Small intestine (tissue), 7 donors: ENCODE data around the gene EIF4EBP2. TPM values are rescaled to one million over a fixed set of nuclear protein-coding genes. Genes with fewer than 3 reads are reported as not detected.

Experiments used
- DNase-seq, 2 donors: peaks; one replicate each; pipeline versions ENCODE4 v3.0.0 to v3.0.0-alpha.2; 2013
- FAIRE-seq: peaks from 2 replicates; lab custom pipeline; 2012; peaks lifted over from hg19 to GRCh38; lab: Jason Lieb, UNC
- H3K27ac ChIP-seq, 3 donors: one replicate each; pipeline ENCODE4 v1.5.1; 2013; ENCODE audit warnings: low read length in 2 of 3, mild to moderate bottlenecking in 2 of 3, control low read depth in 1 of 3, inconsistent platforms in 1 of 3, low read depth in 1 of 3, moderate library complexity in 1 of 3
- H3K27me3 ChIP-seq, 3 donors: one replicate each; pipeline ENCODE4 v1.6.1; 2013; ENCODE audit warnings: low read length in 3 of 3, inconsistent platforms in 1 of 3; ENCODE audit not compliant: control insufficient read depth in 3 of 3, insufficient read depth in 3 of 3
- H3K36me3 ChIP-seq, 3 donors: one replicate each; pipeline ENCODE4 v1.6.1; 2013; ENCODE audit warnings: low read length in 3 of 3, inconsistent platforms in 1 of 3, low read depth in 1 of 3, mild to moderate bottlenecking in 1 of 3, moderate library complexity in 1 of 3; ENCODE audit not compliant: control insufficient read depth in 3 of 3, insufficient read depth in 2 of 3
- H3K4me1 ChIP-seq, 3 donors: one replicate each; pipeline ENCODE4 v1.6.1; 2013; ENCODE audit warnings: low read length in 2 of 3, inconsistent platforms in 1 of 3, low read depth in 1 of 3, mild to moderate bottlenecking in 1 of 3, moderate library complexity in 1 of 3; ENCODE audit not compliant: control insufficient read depth in 3 of 3, insufficient read depth in 2 of 3
- H3K4me3 ChIP-seq, 3 donors: one replicate each; pipeline ENCODE4 v1.5.1; 2013; ENCODE audit warnings: low read length in 3 of 3, control low read depth in 1 of 3, inconsistent platforms in 1 of 3, low read depth in 1 of 3, mild to moderate bottlenecking in 1 of 3, moderate library complexity in 1 of 3
- H3K9me3 ChIP-seq, 2 donors: one replicate each; pipeline ENCODE4 v1.6.1; 2013; ENCODE audit warnings: low read depth in 1 of 2, low read length in 1 of 2; ENCODE audit not compliant: control insufficient read depth in 2 of 2, insufficient read depth in 1 of 2
- WGBS, 3 donors: extraction: QIAGEN DNeasy Blood & Tissue Kit; methylation state at CpG; one replicate each; pipeline ENCODE4 v1.1.7; 2013; 5-methylcytosine and 5-hydroxymethylcytosine counted together
- polyA plus RNA-seq, 4 donors: library from polyadenylated mRNA; stranded (reverse) in 3 of 4; unstranded in 1 of 4; fragments of 200-250 nt in 3 of 4; fragments of 120-200 nt in 1 of 4; gene quantifications; one replicate each; pipeline versions ENCODE4 v1.2.1 to v1.2.3, GENCODE V29; 2013
- donor health status: healthy with polysubstance abuse.
- donor health status: control.
- donor health status: control.
- donor health status: Bipolar disorder and iron deficiency.
- donor health status: healthy.

The EIF4EBP2 gene
- polyA plus RNA-seq, 4 donors, result 30.2 to 78.8 (median 61.8) TPM

DNA sequence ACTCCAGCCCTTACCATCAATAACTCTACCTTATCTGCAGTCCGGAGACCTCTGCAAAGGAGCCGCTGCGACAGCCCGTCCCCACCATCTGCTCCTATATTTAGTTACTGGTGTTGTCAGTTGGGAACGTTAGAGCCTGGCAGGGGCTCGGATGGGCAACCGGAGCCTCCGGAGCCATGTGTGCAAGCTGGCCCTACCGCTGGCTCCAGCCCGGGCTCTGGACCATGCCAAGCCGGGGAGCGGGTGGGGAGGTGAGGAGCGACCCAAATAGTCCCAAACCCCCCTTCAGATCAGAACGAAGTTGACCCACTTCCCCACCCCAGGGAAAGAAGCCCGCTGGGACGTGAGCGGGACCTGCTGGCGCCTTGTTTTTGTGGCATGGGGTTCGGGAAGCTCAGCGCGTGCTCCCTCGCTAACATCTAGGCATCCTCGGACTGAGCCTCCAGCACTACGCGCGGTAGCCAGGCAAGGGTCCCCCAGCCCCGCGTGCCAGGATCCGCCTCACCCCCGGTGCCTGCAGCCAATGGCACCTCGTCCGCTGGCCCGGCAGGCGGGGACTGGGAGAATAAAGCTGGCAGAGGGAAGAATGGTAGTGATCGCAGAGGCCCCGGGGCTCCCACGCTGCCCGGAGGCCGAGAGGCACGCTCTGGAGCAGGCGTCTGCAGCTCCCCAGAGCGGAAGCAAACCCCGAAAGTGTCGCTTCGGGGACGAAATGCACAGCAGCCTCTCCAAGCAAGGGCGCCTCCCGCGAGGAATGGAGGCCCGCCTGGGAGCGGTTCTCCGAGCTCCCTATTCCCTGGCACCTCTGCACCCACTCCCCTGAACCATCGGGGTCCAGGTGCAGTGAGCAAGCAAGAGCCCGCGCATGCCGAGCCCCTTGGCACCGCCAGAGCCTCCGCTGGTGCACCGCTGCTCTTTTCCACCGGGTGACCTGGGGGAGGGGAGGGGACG, 22.2 kb upstream of the EIF4EBP2 start:
- 2 to 4% (median 3%) methylated on average over 58 to 61 of the region's 61 CpGs for WGBS, 3 donors
- H3K36me3 ChIP-seq, result peaks cover 0 to 3% (median 0%) of the 10 kb centered on the region in 3 donors
- FAIRE-seq (no peak), DNase-seq (peak; percentile 33 to 67)
- peaks cover 0 to 7% of the 10 kb centered on the region in 2 donors for H3K9me3 ChIP-seq
- peaks cover 0 to 22% (median 0%) of the 10 kb centered on the region in 3 donors for H3K27me3 ChIP-seq
- H3K4me3 ChIP-seq, result peak overlapping the region; percentile 52 to 93 (median 70)
- H3K4me1 ChIP-seq, result peaks cover 0 to 9% (median 0%) of the 10 kb centered on the region in 3 donors
- H3K27ac ChIP-seq, result peak overlapping the region in 2 of 3 donors; percentile 65 to 71

DNA sequence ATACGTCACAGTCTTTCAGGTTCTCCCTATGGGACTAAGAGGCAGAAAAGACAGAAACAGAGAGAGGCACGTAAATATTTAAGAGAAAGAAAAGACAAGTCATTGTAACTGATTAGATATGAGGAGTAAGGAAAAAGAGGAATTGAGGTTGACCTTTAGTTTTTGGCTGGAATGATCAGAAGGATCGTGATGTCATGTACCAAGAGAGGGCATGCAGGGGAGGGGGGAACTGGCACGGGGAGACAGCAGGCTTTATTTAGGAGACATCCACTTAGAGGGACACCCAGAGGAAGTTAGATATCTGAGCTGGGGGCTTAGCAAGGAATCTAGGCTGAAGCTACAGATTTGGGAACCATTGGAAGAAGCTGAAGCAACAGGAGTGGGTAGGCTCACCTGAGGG, 12.3 kb upstream of the EIF4EBP2 start:
- no peak for DNase-seq
- H3K4me3 ChIP-seq, result no peak overlapping the region
- no peaks in the 10 kb centered on the region for H3K9me3 ChIP-seq
- H3K4me1 ChIP-seq, result peaks cover 0 to 18% (median 0%) of the 10 kb centered on the region in 3 donors
- H3K27me3 ChIP-seq, result no peaks in the 10 kb centered on the region
- no peak overlapping the region for H3K27ac ChIP-seq
- H3K36me3 ChIP-seq, result no peaks in the 10 kb centered on the region
- WGBS, 3 donors, result 8 to 34% (median 19%) methylated on average over 4 of the region's 4 CpGs
- no peak for FAIRE-seq

DNA sequence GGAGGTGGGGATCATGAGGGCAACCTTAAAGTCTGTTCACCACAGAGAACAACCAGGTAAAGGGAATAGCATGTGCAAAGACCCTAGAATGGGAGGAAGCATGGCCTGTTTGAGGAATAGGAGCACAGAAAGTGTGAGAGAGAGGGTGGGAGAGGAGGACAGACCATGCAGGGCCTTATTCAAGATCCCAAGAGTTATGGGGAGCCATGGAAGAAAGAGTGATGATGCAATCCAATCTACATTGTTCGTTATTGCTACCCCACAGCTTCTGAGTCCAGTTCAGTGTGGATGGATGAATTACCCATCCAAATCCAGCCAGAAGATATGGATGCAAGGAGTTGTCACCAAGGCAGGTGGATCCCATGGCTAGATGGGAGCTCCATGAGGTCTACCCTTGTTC, 7.8 kb upstream of the EIF4EBP2 start:
- H3K9me3 ChIP-seq, result no peaks in the 10 kb centered on the region
- FAIRE-seq, result no peak
- H3K4me1 ChIP-seq, result peaks cover 0 to 11% (median 0%) of the 10 kb centered on the region in 3 donors

DNA sequence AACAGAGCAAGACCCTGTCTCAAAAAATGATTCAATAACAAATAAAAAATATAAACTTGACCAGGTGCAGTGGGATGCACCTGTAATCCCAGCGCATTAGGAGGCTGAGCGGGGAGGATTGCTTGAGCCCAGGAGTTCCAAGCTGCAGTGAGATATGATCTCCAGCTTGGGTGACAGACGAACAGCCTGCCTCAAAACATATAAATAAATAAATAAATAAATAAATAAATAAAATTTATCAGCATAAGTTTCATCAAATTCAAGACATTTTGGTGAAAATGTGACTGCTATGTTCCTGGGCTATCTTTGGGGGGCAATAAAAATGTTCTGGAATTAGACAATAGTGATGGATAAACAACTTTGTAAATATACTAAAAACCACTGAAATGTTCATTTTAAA, 4.8 kb upstream of the EIF4EBP2 start:
- H3K9me3 ChIP-seq, result no peaks in the 10 kb centered on the region
- FAIRE-seq, result no peak
- 91 to 95% (median 92%) methylated on average over 3 of the region's 3 CpGs for WGBS, 3 donors
- no peak overlapping the region for H3K27ac ChIP-seq
- no peaks in the 10 kb centered on the region for H3K27me3 ChIP-seq
- peaks cover 0 to 3% (median 0%) of the 10 kb centered on the region in 3 donors for H3K4me1 ChIP-seq
- no peak overlapping the region for H3K4me3 ChIP-seq
- no peak for DNase-seq
- H3K36me3 ChIP-seq, result no peaks in the 10 kb centered on the region

More for the DNA sequence above, 7.8 kb upstream of the EIF4EBP2 start:
- 64 to 79% (median 75%) methylated on average over 1 of the region's 1 CpG for whole genome bisulfite sequencing, 3 donors
- Histone ChIP-seq H3K36me3 (no peaks in the 10 kb centered on the region), H3K27ac (no peak overlapping the region), H3K27me3 (no peaks in the 10 kb centered on the region), H3K4me3 (no peak overlapping the region)
- no peak for DNase-seq

DNA sequence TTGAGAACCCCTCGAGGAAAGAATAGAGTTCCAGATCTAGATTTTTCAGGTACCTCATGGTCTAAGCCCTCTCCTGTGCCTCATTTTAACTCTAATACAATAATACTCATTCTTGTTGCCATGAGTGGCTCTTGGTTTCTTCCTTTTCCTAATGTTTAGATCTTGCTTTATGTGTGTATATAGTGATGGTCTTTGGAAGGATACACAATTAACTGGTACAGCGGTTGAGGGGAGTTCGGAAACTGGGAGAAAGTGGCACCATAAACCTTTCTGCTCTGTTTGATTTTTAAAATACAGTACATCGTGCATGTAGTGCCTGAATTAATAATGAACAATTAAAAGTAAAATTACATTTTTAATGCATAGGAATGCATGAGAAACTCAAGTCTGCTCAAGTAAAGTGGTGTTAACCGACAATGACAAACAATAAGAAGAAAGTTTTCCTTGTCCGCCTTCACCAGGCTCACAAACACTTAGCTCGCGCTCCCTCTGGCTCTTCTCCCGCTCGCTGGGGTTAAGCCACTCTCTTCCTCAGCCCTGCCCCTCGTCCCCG, 386 bp upstream of the EIF4EBP2 start:
- 3 to 4% (median 4%) methylated on average over 10 to 12 of the region's 12 CpGs for WGBS, 3 donors
- peak overlapping the region; percentile 3 to 100 (median 78) for H3K4me3 ChIP-seq
- H3K4me1 ChIP-seq, result peaks cover 2 to 16% (median 3%) of the 10 kb centered on the region in 3 donors
- FAIRE-seq (no peak), DNase-seq (no peak)
- H3K9me3 ChIP-seq, result no peaks in the 10 kb centered on the region
- H3K27ac ChIP-seq, result peak overlapping the region in 2 of 3 donors; percentile 14 to 97
- H3K27me3 ChIP-seq, result no peaks in the 10 kb centered on the region
- H3K36me3 ChIP-seq, result peaks cover 0 to 6% (median 0%) of the 10 kb centered on the region in 3 donors

DNA sequence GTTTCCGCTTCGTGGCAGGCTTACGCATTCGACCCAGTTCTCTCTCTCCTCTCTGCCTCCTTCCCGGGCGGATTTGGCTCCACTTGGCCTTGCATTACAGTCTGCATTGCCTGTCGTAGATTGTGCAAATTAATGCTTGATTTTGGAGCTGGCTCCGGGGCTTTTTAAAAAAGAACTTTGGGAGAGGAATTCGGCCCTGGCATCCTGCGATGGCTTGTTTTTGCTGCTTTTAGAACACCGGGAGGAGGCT, 767 bp downstream of the EIF4EBP2 start:
- Histone ChIP-seq H3K9me3 (no peaks in the 10 kb centered on the region), H3K4me1 (peaks cover 2 to 16% (median 3%) of the 10 kb centered on the region in 3 donors), H3K36me3 (peaks cover 0 to 6% (median 0%) of the 10 kb centered on the region in 3 donors), H3K4me3 (peak overlapping the region; percentile 74 to 100 (median 78)), H3K27ac (peak overlapping the region; percentile 89 to 100 (median 97)), H3K27me3 (no peaks in the 10 kb centered on the region)
- no peak for FAIRE-seq
- 0 to 1% (median 0%) methylated on average over 11 of the region's 11 CpGs for WGBS, 3 donors
- peak in 1 of 2 donors; percentile 47 for DNase-seq

DNA sequence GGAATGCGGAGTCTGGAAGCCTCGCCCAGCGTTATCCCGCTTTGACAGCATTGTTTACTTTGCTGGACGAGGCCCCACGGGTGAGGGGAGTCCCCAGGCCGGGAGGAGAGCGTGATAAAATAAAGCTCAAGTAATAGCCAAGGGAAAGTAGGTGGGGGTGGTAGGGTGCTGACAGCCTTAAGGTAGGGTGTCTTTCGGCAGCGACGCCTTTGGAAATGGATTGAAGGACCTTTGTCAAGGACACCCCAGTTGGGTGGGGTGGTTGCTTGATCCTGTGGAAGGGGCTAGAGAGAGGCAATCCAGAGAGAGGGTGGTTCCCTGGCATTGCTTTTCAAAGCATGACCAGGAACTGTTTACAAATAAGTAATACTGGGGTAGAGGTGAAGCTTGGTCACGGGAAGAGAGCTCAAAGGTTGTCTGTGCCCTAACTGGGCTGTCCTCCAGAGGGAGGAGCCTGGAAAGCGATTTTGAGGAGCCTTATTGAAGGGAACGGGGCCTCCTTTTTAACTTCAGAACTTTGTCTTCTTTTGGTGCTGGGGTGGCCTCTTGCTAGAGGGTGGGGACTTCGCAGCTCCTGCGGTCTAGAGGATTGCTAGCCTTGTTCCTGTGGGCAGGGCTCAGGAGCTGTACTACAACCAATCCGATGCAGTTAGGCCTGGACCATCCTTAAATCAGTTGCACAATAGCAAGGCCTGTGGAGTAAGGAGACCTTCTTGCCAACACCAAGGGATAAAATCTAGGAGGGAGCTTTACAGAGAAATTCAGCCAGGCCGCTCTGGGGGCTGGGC, 1.3 kb downstream of the EIF4EBP2 start:
- Histone ChIP-seq H3K36me3 (peaks cover 0 to 6% (median 0%) of the 10 kb centered on the region in 3 donors), H3K4me3 (peak overlapping the region; percentile 74 to 100 (median 78)), H3K27ac (peak overlapping the region; percentile 89 to 100 (median 97)), H3K4me1 (peaks cover 2 to 16% (median 3%) of the 10 kb centered on the region in 3 donors), H3K9me3 (no peaks in the 10 kb centered on the region), H3K27me3 (no peaks in the 10 kb centered on the region)
- 2% methylated on average over 18 of the region's 18 CpGs for WGBS, 3 donors
- DNase-seq (peak; percentile 92 to 95), FAIRE-seq (no peak)

DNA sequence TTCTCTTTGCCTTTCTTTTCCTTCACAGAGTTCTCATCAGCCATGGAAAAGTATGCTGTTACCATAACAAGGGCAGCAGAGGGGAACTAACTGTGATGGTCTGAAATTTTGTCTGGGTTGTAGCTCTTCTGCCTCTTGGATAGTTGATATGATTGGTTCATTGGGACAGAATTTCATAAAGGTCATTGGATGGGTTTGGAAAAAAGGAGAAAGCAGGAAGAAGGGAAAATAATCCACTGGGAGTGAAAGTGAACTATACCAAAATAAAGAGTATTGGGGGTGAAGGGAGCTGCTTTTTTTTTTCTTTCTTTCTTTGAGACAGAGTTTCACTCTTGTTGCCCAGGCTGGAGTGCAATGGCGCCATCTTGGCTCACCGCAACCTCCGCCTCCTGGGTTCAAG, 5.8 kb downstream of the EIF4EBP2 start:
- DNase-seq, result no peak
- H3K36me3 ChIP-seq, result peaks cover 0 to 16% (median 0%) of the 10 kb centered on the region in 3 donors
- no peaks in the 10 kb centered on the region for H3K9me3 ChIP-seq
- FAIRE-seq, result no peak
- H3K4me3 ChIP-seq, result no peak overlapping the region
- no peak overlapping the region for H3K27ac ChIP-seq
- H3K27me3 ChIP-seq, result no peaks in the 10 kb centered on the region
- peaks cover 2 to 12% (median 3%) of the 10 kb centered on the region in 3 donors for H3K4me1 ChIP-seq
- 88 to 100% (median 98%) methylated on average over 3 of the region's 3 CpGs for WGBS, 3 donors
